ENCODE data around the gene TRAPPC1.
A peak's percentile ranks its signal among the peaks of the same experiment; 100 is the strongest.

DNA sequence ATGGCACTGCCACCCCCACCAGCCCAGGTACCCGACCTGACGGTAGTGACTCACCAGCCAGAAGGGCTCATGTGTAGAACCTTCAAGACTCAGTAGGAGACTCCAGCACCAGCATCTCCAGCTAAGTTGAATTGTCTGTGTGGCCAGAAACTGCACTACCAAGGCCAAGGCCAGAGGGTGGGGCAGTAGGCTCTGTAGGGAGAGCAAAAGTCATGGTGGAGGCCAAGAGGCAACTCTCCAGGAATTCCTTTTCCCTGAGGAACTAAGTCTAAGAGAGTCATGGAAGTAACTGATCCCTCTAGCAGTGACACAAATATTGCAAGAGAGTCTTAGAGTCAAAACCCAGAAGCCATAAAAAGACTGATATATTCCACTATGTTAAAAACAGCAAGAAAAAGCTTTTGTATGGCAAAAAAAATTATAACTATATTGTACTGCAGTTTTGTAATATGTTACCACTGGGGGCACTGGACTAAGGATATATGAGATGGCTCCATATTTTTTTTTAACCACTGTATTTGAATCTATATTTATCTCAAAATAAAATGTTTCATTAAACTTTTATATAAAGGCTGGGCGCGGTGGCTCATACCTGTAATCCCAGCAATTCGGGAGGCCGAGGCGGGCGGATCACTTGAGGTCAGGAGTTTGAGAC is 40.5 kb upstream of the TRAPPC1 start:
- TF ChIP-seq POLR2A (IDR thresholded peaks at IDR 0.05) = no peak
- TF ChIP-seq, protein P1, sequence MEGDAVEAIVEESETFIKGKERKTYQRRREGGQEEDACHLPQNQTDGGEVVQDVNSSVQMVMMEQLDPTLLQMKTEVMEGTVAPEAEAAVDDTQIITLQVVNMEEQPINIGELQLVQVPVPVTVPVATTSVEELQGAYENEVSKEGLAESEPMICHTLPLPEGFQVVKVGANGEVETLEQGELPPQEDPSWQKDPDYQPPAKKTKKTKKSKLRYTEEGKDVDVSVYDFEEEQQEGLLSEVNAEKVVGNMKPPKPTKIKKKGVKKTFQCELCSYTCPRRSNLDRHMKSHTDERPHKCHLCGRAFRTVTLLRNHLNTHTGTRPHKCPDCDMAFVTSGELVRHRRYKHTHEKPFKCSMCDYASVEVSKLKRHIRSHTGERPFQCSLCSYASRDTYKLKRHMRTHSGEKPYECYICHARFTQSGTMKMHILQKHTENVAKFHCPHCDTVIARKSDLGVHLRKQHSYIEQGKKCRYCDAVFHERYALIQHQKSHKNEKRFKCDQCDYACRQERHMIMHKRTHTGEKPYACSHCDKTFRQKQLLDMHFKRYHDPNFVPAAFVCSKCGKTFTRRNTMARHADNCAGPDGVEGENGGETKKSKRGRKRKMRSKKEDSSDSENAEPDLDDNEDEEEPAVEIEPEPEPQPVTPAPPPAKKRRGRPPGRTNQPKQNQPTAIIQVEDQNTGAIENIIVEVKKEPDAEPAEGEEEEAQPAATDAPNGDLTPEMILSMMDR (IDR thresholded peaks at IDR 0.05 in 4 of 5, conservative IDR thresholded peaks at IDR 0.05 in 1 of 5) = peak in 3 of 5 experiments; percentile 10 to 25 (median 20)
